C4-2B (cell line): ENCODE data around the gene SLC2A6.

Experiments
- CTCF ChIP-seq: fragments of 450-650 bp; conservative IDR thresholded peaks from 2 replicates; pipeline ENCODE4 v1.5.1; 2017; ENCODE audit warnings: mild to moderate bottlenecking
- ZFX ChIP-seq: fragments of 450-650 bp; IDR thresholded peaks from 2 replicates; pipeline ENCODE4 v1.6.1; 2017

DNA sequence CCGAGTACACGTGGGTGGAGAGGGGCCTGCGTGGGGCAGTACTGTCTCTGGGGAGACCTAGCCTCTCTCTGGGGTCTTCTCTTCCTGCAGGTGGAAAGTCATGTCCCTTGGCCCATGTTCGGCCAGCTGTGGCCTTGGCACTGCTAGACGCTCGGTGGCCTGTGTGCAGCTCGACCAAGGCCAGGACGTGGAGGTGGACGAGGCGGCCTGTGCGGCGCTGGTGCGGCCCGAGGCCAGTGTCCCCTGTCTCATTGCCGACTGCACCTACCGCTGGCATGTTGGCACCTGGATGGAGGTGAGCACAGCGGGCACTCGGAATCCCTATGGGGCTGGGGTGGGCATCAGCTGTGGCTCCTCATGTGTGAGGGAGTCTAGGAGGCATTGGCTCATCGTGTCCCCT lies 24.6 kb downstream of the SLC2A6 start:
- TF ChIP-seq CTCF (no peak), ZFX (no peak)
